Renal cortical epithelial cell (primary cell): ENCODE data around the gene SMURF2. TPM values are rescaled to one million over a fixed set of nuclear protein-coding genes. Genes with fewer than 3 reads are reported as not detected.
"Not testable (repeated sequence)": the region's sequence is repeated elsewhere in the genome, so short reads cannot be mapped to it uniquely, and the experiment has no call there.

Source experiments
- DNase-seq: peaks from one replicate; pipeline ENCODE4 v3.0.0-alpha.2; 2011; ENCODE audit warnings: low read depth
- total RNA-seq: library from RNA; depleted of rRNA; stranded (reverse); fragments of >200 nt; gene quantifications from 2 replicates; pipeline ENCODE4 v1.2.3, GENCODE V29; 2014

The SMURF2 gene
- total RNA-seq: 77.1 and 92.9 TPM in 2 replicates

DNA sequence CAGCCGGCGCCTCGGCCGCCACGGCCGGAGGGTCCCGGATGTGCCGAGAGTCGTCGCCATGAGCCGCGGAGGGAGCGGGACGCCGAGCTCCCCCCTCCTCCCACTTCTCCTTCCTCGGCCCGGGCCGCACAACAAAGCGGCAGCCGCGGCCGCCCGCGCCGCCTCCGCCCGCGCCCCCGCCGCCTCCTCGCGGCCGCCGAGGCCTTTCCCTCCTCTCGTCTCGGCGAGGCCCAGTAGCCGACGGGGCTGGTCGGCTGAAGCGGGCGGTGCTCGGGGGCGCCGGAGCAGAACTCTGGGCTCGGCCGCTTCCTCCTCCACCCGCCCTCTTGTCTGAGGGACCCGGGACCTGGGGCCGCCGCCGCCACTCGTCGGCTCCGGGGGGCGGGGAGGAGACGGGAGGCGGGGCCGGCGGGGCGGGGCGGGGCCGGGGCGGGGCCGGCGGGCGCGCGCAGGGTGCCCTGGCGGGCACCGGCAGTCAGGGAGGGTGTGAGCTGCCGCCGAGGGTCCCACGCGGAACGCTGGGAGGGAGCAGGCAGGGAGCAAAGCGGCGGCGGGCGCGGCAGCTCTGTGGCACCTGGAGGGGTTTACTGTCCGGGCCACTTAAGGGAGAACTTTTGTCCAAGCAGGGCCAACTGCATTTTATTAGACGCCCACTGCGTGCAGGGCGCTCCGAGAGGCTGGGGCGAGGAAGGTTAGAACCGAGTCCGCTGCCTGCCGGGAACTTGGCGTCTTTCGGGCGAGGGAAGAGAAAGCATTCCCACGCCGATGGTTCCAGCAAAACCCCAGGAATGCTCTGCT lies at the start of gene SMURF2:
TSS of gene SMURF2 (minus strand) at position 332 of the 798 bp plus-strand sequence. CDS start 427 bp downstream, outside the sequence.
- DNase-seq: no peak

DNA sequence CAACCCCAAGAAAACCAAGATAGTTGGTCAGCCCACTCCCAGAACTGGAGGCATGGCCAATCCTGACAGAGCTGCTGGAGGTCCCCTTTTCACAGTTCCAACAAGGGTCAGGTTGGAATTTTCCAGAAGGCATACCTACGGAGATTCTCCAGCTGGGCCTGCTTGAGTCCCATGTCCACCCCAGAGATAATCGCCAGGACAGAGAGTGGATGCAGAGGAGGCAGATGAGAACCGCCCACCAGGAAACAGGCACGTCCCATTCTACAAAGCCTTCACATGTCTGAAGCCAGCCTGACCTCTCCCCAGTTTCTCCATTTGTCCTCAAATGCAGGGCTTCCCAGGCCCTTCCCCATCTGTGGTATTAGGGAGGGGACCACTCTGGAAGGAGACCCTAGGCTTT lies 47.4 kb upstream of the SMURF2 start:
- DNase-seq: no peak

DNA sequence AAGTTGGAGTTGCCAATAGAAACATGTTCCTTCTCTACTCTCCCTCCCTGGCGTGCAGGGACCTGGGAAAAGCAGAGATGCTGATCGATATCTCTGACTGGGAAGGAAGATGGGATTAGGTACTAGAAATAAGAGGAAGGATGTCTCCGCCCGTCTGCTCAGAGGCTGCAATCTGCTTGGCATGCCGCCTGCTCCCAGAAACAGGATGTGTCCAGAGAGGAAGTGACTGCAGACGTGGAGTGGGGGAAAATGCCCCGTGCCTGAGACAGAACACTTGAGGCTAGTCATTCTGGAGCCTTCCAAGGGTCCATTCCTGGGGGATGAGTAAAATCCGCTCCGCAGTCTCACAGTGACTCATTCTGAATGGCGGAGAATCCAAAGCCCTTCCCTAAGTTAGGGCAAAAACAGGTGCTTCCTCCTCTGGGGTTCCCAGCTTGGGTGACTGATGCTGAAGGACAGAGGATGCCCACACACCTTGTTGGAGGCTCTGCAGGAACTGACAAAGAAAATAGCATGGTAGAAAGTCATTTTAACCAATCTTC lies 45.0 kb upstream of the SMURF2 start:
- DNase-seq: peak; percentile 97

DNA sequence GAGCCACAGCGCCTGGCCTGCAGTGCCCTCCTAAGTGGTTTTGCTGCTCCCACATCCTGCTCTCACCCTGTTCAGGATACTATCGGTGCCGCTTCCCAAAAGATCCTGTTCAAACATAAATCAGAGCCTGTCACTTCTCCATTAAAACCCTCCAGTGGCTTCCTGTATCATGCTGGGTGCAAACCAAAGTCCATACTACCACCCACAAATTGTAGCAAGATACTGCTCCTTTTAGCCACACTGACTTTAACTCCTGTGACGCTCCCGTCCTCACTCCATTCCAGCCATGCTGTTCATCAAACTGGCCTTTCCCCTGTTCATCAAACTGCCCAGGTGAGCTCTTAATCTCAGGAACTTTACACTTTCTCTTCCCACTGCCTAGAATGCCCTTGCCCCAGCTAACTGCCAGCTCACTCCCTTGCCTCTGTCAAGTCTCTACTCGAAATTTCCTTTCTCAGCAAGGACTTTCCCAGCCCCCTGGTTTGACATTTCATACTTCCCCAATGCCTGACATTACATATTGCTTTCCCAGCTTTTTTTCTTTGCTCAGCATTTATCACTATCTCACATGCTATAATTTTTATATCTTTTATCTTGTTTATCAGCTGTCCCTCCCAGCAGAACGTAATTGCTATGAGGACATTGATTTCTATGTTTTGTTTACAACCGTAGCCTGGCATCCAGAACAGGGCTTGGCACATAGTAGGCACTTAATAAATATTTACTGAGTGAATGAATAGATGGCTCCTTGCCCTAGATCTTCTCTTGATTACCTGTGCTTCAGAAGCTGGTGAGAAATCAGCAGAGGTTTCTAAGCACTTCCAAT lies 44.3 kb upstream of the SMURF2 start:
- peak; percentile 45 for DNase-seq

DNA sequence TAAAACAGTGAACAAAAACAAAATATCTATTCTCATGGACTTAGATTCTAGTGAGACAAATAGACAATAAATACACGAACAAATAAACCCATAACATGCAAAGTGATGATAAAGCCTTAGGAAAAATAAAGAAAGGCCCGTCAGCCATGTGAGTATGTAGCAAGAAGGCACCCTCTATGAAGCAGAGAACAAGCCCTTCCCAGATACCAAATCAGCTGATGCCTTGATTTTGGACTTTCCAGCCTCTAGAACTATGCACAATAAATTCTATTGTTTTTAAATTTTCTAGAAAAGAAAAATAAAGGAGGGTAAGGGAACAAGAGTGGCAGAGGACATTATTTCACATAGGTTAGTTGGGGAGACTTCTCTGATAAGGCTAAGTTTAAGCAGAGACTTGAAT lies 40.7 kb upstream of the SMURF2 start:
- no peak for DNase-seq

DNA sequence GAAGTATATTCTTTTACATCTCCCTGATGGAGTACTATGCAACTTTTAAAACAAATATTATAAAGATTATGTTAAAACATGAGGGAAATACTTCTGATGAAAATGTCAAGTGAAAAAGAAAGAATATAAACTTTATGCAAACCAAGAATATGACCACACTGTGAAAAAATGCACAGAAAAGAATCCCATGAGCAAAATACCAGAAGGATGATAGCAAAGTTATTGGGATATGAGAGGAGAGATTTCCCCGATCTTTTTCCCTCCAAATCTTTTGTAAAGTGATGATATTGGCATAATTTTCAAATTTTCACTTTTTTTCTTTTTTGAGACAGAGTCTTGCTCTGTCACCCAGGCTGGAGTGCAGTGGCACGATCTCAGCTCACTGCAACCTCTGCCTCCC lies 36.6 kb upstream of the SMURF2 start:
- no peak for DNase-seq

DNA sequence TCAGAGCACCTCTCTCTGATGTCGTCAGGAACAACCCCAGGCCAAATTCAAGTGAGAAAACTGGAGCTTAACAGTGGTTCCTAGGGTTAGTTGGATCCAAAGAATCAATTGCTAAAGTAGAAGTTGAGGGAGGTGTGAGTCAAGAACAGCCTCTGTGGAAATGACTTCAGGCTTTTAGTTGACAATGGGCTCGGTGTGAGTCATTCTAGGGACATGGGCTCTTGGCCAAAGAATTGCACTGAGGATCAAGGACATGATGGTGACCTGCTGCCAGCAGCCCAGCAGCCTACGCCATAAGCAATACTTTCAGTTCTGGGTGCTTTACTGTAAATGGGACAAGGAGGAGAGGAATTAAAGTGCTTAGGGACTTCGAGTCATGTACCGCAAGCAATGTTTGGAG lies 32.1 kb upstream of the SMURF2 start:
- peak; percentile 92 for DNase-seq

DNA sequence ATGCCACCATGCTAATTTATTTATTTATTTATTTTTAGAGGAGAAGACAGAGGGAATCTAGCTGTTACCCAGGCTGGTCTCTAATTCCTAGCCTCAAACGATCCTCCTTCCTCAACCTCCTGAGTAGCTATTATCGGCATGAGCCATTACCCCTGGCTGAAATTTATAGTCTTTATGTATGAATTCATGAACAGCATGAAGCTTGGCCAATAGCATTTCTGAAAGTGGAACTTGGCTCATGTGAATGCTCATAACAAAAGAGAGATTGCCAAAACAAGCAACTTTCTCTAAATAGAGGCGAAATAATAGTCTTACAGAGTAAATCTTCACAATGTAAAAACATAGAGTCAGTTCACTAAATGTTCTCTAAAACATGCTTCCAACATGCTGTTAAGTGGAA lies 30.1 kb upstream of the SMURF2 start:
- no peak for DNase-seq

DNA sequence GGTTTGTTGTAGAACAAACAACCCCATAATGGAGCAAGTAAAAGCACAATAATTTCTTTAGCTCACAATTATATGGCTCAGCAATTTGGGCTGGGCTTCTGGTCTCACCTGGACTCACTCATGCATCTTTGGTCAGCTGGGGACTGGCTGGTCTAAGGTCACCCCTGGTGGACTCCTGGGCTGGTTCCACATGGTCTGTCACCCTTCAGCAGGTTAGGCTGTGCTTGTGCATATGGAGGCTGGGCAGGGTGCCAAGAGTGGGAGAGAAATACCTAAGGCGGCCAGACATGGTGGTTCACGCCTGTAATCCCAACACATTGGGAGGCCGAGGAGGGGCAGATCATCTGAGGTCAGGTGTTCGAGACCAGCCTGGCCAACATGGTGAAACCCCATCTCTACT lies 27.0 kb upstream of the SMURF2 start:
- no peak for DNase-seq

DNA sequence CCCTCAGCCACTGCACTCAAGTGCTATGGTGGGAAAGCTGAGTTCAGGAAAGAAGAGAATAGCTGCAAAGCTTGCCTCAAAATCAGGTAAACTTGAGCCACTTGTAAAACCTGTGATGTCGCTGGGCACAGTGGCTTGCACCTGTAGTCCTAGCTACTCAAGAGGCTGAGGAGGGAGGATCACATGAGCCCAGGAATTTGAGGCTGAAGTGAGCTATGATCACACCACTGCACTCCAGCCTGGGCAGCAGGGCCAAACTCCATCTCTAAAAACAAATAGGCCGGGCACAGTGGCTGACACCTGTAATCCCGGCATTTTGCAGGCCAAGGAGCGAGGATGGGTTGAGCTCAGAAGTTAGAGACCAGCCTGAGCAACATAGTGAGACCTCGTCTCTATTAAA lies 26.4 kb upstream of the SMURF2 start:
- DNase-seq: no peak

DNA sequence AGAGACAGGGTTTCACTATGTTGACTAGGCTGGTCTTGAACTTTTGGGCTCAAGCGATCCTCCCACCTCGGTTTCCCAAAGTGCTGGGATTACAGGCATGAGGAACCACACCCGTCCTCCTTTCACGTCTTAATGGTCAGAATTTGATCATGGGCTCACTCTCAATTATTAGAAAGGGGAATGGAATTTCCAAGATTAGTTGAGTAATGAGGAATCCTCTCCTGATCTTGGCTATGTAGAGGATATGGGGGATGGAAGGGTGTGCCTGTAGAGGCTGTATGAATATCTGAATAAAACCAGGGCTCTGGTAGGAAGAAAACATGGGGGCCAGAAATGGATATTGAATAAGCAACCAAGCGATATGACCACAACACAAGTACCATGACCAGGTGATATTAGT lies 25.9 kb upstream of the SMURF2 start:
- no peak for DNase-seq

DNA sequence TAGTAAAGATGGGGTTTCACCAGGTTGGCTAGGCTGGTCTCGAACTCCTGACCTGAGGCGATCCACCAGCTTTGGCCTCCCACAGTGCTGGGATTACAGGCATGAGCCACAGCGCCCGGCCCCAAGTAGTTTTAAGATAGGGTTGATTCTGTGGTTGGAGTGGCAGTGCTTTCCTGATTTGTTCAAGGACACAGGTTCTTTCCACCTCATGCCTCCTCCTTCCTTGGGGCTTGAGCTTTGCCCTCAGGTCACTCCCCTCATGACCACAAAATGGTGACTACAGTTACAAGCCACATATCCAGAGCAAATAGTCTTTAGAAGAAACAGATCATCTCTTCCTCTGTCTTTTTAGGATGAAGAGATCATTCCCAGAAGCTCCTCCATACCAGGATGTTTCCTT lies 25.3 kb upstream of the SMURF2 start:
- DNase-seq: no peak

DNA sequence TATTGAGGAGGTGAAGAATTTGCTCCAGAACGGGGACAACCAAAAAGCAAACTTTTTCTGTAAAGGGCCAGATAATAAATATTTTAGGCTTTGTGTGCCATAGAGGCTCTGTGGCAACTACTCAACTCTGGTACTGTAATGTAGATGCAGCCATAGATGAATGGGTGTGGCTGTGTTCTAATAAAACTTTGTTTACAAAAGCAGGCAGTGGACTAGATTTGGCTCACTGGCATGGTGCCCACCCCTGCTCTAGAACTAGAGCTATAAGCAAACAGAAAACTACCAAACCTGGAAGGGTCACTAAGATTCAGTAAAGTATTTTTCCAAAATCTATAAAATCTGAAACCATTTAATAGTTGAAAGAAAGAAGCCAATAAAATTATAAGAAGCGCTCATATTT lies 24.6 kb upstream of the SMURF2 start:
- no peak for DNase-seq

DNA sequence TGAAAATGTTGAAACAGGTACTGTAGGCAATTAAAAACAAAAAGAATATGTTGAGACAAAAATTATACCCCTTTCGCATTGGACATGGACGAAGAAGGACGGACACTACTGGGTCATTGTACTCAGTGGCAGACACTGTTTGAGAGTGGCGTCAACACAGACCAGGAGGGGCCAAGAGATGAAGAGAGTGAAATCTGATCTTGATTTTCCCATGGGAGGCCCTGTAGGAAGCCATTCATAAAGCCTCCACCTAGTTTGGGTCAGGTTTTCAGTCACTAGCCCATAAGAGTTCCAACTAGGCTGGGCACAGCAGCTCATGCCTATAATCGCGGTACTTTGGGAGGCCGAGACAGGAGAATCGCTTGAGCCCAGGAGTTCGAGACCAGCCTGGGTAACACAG lies 23.6 kb upstream of the SMURF2 start:
- DNase-seq: no peak

DNA sequence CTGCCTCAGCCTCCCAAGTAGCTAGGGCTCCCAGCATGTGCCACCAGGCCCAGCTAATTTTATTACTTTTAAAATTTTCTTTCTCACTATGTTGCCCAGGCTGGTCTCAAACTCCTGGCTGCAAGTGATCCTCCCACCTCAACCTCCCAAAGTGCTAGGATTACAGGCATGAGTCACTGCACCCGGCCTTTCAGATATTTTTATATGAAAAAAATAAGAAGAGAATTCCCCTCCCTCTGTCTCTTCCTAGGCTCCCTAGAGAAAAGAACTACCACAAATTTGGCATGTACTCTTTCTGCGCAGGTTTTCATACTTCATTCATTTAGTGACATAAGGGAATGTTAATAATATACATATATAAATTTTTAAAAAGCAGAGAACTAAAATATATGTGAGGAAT lies 21.7 kb upstream of the SMURF2 start:
- no peak for DNase-seq

DNA sequence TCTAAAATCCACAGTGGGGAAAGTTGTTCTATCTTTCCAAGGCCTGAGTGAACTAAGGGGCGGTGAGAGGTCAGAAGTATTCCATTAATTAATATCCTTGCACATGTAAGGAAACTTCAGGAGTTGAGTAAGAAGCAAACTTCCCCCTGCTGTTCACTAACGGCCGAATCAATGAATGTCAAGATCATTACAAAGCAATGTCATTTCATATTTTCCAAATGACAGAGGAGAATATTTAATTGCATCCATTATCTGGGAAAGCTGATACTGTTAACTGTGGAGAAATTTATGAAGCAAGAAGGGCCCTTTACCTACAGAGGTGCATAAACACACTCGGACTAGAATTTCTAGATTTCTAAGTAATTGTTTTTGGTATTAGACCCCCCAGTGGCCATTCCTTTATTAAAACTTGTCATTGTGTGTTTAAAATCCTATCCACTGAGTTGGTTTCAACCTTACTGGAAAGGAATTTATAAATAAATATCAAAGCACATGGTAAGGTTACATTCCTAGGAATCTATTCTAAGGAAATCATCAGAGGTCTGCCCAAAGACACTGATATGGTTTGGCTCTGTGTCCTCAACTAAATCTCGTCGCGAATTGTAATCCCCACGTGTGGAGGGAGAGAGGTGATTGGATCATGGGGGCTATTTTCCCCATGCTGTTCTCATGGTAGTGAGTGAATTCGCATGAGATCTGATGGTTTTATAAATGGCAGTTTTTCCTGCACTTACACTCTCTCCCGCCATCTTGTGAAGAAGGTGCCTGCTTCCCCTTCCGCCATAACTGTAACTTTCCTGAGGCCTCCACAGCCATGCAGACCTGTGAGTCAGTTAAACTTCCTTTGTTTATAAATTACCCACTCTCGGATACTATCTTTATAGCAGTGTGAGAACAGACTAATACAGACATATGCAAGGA lies 20.4 kb upstream of the SMURF2 start:
- DNase-seq: no peak

DNA sequence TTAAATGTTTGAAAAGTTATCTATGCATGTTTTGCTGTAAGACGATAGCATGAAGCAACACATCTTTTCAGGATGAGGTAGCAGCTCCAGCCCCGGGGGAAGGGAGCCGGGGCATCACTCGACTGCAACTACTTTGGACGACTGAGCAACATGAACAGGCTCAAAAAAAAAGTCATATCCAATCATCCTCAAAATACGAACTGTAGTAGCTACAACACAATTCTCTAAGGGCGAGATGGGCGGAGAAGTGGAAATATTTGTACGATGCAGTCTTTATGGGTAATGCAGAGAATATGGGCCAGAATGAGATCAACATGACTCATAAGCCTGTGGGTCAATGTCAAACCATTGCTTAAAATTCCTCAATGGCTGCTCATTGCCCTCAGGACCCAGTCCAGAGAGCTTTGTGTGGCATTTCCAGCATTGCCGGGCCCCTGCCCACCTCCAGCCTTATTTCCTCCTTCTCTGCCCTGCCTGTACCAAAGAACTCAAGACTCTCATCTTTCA lies 17.7 kb upstream of the SMURF2 start:
- peak; percentile 97 for DNase-seq

DNA sequence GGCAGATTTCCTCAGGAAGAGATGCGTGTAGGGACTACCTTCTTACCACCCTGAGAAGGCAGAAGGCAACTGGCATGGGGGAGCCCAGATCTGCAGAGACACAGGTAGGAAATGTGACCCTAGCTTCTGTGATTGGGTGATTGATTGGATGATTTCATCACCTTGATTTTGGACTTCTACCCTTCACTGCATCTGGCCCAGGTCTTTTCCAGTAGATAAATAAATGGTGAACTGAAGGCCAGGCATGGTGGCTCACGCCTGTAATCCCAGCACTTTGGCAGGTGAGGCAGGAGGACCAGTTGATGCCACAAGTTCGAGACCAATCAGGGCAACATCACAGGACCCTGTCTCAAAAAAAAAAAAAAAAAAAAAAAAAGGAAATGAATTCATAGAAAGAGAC lies 14.7 kb upstream of the SMURF2 start:
- DNase-seq: no peak

DNA sequence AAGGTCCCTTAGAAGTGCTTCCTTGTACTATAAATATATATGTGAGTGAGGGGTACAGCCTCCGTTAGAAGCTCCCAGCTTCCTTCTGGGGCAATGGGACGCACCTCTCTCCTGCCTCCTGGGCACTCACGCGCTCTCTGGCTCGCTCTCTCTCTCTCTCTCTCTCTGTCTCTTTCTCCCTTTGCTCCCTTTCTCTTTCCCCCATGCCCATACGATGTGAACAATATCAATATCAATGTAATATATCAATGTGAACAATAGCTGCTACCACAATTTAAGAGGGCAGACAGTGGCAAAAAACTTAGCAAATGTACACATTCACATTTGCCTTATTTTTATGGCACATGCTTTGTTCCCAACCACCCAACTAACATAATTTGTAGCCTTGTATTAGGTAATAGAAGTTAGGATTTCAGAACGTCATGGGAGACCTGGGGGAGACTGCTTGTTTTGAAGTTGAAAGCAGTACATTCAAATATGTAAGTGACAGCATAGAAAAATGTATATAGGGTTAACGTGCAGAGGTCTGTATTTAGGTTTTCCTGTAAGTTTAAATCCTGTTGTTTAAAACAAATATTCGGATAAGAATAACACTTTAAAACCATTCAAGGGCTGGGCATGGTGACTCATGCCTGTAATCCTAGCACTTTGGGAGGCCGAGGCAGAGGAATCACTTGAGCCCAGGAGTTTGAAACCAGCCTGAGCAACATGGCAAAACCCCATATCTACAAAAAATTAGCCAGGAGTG lies 8.9 kb upstream of the SMURF2 start:
- not testable (repeated sequence) for DNase-seq

DNA sequence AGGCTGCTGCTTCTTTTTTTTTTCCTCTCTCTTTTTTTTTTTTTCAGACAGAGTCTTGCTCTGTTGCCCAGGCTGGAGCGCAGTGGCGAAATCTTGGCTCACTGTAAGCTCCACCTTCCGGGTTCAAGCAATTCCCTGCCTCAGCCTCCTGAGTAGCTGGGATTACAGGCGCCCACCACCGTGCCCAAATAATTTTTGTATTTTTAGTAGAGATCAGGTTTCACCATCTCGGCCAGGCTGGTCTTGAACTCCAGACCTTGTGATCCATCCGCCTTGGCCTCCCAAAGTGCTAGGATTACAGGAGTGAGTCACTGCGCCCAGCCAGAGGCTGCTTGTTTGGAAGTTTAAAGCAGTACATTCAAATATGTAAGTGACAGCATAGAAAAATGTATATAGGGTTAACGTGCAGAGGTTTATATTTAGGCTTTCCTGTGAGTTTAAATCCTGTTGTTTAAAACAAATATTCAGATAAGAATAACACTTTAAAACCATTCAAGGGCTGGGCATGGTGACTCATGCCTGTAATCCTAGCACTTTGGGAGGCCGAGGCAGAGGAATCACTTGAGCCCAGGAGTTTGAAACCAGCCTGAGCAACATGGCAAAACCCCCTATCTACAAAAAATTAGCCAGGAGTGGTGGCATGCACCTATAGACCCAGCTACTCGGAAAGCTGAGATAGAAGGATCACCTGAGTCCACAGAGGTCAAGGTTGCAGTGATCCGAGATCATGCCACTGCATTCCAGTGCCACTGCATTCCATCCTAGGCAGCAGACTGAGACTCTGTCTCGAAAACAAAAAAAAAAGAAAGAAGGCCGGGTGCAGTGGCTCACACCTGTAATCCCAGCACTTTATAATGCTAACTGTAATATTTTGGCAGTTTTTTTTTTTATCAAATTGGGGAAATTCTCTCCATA lies 6.0 kb upstream of the SMURF2 start:
- not testable (repeated sequence) for DNase-seq
